Neural cell (in vitro differentiated cells): ENCODE results near the gene SLC8A3. TPM values are rescaled to one million over a fixed set of nuclear protein-coding genes. Genes with fewer than 3 reads are reported as not detected.

Experiments used
- H2AFZ ChIP-seq: fragments of 200-600, 300-800 bp; sonication (generic), shearing (Covaris generic); 2 replicates; pipeline ENCODE4 v1.6.0; 2014; ENCODE audit warnings: low read depth, mild to moderate bottlenecking, antibody characterized with exemption, low read length, moderate library complexity
- H3F3A ChIP-seq: fragments of 200-600 bp; shearing (Covaris generic); 2 replicates; pipeline ENCODE4 v1.6.1; 2016; ENCODE audit warnings: mild to moderate bottlenecking, moderate library complexity, mixed read lengths, antibody characterized with exemption, low read length; ENCODE audit not compliant: insufficient read depth, poor library complexity, severe bottlenecking
- H3K27ac ChIP-seq: fragments of 200-600, 300-800 bp; sonication (generic), shearing (Covaris generic); 2 replicates; pipeline ENCODE4 v1.5.1; 2014; ENCODE audit warnings: mild to moderate bottlenecking, low read length, moderate library complexity
- H3K27me3 ChIP-seq: fragments of 300-800, 200-600 bp; sonication (generic), shearing (Covaris generic); 2 replicates; pipeline ENCODE4 v1.6.0; 2014; ENCODE audit warnings: mild to moderate bottlenecking, low read depth, low read length, moderate library complexity; ENCODE audit not compliant: insufficient read depth
- H3K36me3 ChIP-seq: fragments of 300-800, 200-600 bp; sonication (generic), shearing (Covaris generic); 2 replicates; pipeline ENCODE4 v1.5.1; 2014; ENCODE audit warnings: mild to moderate bottlenecking, antibody characterized with exemption, low read length, moderate library complexity; ENCODE audit not compliant: insufficient read depth
- H3K4me2 ChIP-seq: fragments of 300-800, 200-600 bp; sonication (generic), shearing (Covaris generic); 2 replicates; pipeline ENCODE4 v1.6.0; 2014; ENCODE audit warnings: mild to moderate bottlenecking, low read length
- H3K4me3 ChIP-seq: fragments of 300-800, 200-600 bp; sonication (generic), shearing (Covaris generic); 2 replicates; pipeline ENCODE4 v1.5.1; 2014; ENCODE audit warnings: mild to moderate bottlenecking, low read length, moderate library complexity
- H3K79me2 ChIP-seq: fragments of 200-600 bp; shearing (Covaris generic); replicated peaks from 2 replicates; pipeline ENCODE4 v1.6.0; 2014; ENCODE audit warnings: mild to moderate bottlenecking, low read length, moderate library complexity; ENCODE audit not compliant: insufficient read depth
- H3K9ac ChIP-seq: fragments of 300-800, 200-600 bp; sonication (generic), shearing (Covaris generic); 2 replicates; pipeline ENCODE4 v1.6.1; 2016; ENCODE audit warnings: mild to moderate bottlenecking, low read length, mixed read lengths
- H3K9me2 ChIP-seq: fragments of 200-600 bp; shearing (Covaris generic); 2 replicates; pipeline ENCODE4 v1.6.1; 2016; ENCODE audit warnings: mild to moderate bottlenecking, low read length, mixed read lengths; ENCODE audit not compliant: insufficient read depth
- H3K9me3 ChIP-seq: fragments of 200-600, 300-800 bp; sonication (generic), shearing (Covaris generic); 2 replicates; pipeline ENCODE4 v1.6.1; 2016; ENCODE audit warnings: mild to moderate bottlenecking, mixed run types, low read length, moderate library complexity, mixed read lengths
- H4K20me1 ChIP-seq: fragments of 200-600 bp; shearing (Covaris generic); 2 replicates; pipeline ENCODE4 v1.6.1; 2016; ENCODE audit warnings: mild to moderate bottlenecking, mixed run types; ENCODE audit not compliant: insufficient read depth
- CTCF ChIP-seq: fragments of 450-650 bp; IDR thresholded peaks from 2 replicates; pipeline ENCODE4 v1.5.1; 2014; ENCODE audit warnings: antibody characterized with exemption, mild to moderate bottlenecking, moderate library complexity; ENCODE audit not compliant: poor library complexity, severe bottlenecking
- EP300 ChIP-seq: fragments of 450-650 bp; conservative IDR thresholded peaks from 2 replicates; pipeline ENCODE4 v1.6.1; 2014; ENCODE audit warnings: antibody characterized with exemption, mild to moderate bottlenecking, moderate library complexity; ENCODE audit not compliant: poor library complexity, severe bottlenecking
- EZH2 ChIP-seq: fragments of 200-600, 300-800 bp; shearing (Covaris generic), sonication (generic); IDR thresholded peaks from 2 replicates; pipeline ENCODE4 v1.6.1; 2014; ENCODE audit warnings: antibody characterized with exemption, low read length, borderline replicate concordance, mild to moderate bottlenecking; ENCODE audit not compliant: insufficient read depth, poor library complexity, severe bottlenecking
- MXI1 ChIP-seq: fragments of 450-650 bp; conservative IDR thresholded peaks from 2 replicates; pipeline ENCODE4 v1.6.1; 2014; ENCODE audit warnings: antibody characterized with exemption, mild to moderate bottlenecking; ENCODE audit not compliant: poor library complexity, severe bottlenecking
- POLR2AphosphoS5 ChIP-seq: IDR thresholded peaks from 2 replicates; pipeline ENCODE4 v1.6.1; 2012
- RAD21 ChIP-seq: fragments of 450-650 bp; conservative IDR thresholded peaks from 2 replicates; pipeline ENCODE4 v1.6.1; 2014; ENCODE audit warnings: antibody characterized with exemption, mild to moderate bottlenecking, moderate library complexity
- SMC3 ChIP-seq: fragments of 450-650 bp; conservative IDR thresholded peaks from 2 replicates; pipeline ENCODE4 v1.6.1; 2014; ENCODE audit warnings: antibody characterized with exemption, mild to moderate bottlenecking, moderate library complexity; ENCODE audit not compliant: poor library complexity
- TAF1 ChIP-seq: IDR thresholded peaks from 2 replicates; pipeline ENCODE4 v1.6.1; 2012; ENCODE audit warnings: low read depth
- polyA plus RNA-seq: library from polyadenylated mRNA; depleted of rRNA; stranded (reverse); fragments of >200 nt; gene quantifications from 2 replicates; pipeline ENCODE4 v1.2.3, GENCODE V29; 2014
- TF ChIP-seq, protein P1 (sequence below): IDR thresholded peaks from 2 replicates; pipeline ENCODE4 v1.6.1; 2012; ENCODE audit warnings: borderline replicate concordance

The SLC8A3 gene
- polyA plus RNA-seq, 1 donor from 2014 or later, result 2.9 TPM

GRCh38 chr14:70018713-70019211, 170.0 kb downstream of the SLC8A3 start:
- H3K4me3 ChIP-seq, result no peak overlapping the region
- no peaks in the 10 kb centered on the region for H3K36me3 ChIP-seq
- no peak overlapping the region for H3K27ac ChIP-seq
- no peaks in the 10 kb centered on the region for H3K79me2 ChIP-seq
- TF ChIP-seq RAD21, result no peak
- no peak for TF ChIP-seq EZH2
- no peak for TF ChIP-seq POLR2AphosphoS5
- H3K27me3 ChIP-seq, result no peaks in the 10 kb centered on the region
- no peak overlapping the region for H2AFZ ChIP-seq
- H3F3A ChIP-seq, result no peaks in the 10 kb centered on the region
- H3K9ac ChIP-seq, result no peak overlapping the region
- H3K4me2 ChIP-seq, result no peak overlapping the region
- no peaks in the 10 kb centered on the region for H3K9me2 ChIP-seq
- H4K20me1 ChIP-seq, result no peaks in the 10 kb centered on the region
- H3K9me3 ChIP-seq, result no peaks in the 10 kb centered on the region

DNA sequence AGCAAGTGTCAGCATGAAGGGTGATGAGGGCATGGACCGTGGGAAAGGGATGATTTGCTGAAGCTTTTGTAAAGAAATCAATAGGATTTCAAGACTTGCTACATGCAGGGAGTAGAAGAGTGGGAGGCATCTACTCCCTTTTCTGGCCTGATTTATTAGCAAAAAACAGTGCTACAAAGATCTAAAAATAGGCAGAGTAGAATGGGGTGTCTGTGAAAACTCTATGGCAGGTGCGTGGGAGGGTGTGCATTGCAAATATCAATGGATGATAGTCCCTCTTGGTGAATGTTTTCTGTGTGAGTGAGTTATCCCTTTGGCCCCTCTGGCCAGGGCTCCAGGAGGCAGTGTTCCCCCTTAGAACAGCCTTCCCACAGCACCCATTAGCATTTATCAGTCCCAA, 170.5 kb downstream of the SLC8A3 start:
- no peaks in the 10 kb centered on the region for H3K9me2 ChIP-seq
- H2AFZ ChIP-seq, result no peak overlapping the region
- H3K9ac ChIP-seq, result no peak overlapping the region
- no peaks in the 10 kb centered on the region for H3F3A ChIP-seq
- H3K79me2 ChIP-seq, result no peaks in the 10 kb centered on the region
- no peaks in the 10 kb centered on the region for H3K36me3 ChIP-seq
- no peaks in the 10 kb centered on the region for H4K20me1 ChIP-seq
- no peaks in the 10 kb centered on the region for H3K9me3 ChIP-seq
- TF ChIP-seq, protein P1, sequence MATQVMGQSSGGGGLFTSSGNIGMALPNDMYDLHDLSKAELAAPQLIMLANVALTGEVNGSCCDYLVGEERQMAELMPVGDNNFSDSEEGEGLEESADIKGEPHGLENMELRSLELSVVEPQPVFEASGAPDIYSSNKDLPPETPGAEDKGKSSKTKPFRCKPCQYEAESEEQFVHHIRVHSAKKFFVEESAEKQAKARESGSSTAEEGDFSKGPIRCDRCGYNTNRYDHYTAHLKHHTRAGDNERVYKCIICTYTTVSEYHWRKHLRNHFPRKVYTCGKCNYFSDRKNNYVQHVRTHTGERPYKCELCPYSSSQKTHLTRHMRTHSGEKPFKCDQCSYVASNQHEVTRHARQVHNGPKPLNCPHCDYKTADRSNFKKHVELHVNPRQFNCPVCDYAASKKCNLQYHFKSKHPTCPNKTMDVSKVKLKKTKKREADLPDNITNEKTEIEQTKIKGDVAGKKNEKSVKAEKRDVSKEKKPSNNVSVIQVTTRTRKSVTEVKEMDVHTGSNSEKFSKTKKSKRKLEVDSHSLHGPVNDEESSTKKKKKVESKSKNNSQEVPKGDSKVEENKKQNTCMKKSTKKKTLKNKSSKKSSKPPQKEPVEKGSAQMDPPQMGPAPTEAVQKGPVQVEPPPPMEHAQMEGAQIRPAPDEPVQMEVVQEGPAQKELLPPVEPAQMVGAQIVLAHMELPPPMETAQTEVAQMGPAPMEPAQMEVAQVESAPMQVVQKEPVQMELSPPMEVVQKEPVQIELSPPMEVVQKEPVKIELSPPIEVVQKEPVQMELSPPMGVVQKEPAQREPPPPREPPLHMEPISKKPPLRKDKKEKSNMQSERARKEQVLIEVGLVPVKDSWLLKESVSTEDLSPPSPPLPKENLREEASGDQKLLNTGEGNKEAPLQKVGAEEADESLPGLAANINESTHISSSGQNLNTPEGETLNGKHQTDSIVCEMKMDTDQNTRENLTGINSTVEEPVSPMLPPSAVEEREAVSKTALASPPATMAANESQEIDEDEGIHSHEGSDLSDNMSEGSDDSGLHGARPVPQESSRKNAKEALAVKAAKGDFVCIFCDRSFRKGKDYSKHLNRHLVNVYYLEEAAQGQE, result no peak
- TF ChIP-seq TAF1, result no peak
- no peak for TF ChIP-seq EZH2
- TF ChIP-seq SMC3, result no peak
- no peak for TF ChIP-seq RAD21
- no peak for TF ChIP-seq CTCF
- TF ChIP-seq EP300, result no peak
- no peak for TF ChIP-seq POLR2AphosphoS5
- no peak for TF ChIP-seq MXI1
- no peak overlapping the region for H3K27ac ChIP-seq
- H3K4me2 ChIP-seq, result no peak overlapping the region
- H3K4me3 ChIP-seq, result no peak overlapping the region
- no peaks in the 10 kb centered on the region for H3K27me3 ChIP-seq
